IMR-90 (cell line): Measurements from ENCODE around the gene OR6V1. TPM values are rescaled to one million over a fixed set of nuclear protein-coding genes. Genes with fewer than 3 reads are reported as not detected.

Experiments used
- ATAC-seq: fragments of 200-7000 bp; cut with Tn5 transposase; 2 replicates; pipeline ENCODE4 v1.9.1; 2020; ENCODE audit warnings: low read depth, mild to moderate bottlenecking, moderate library complexity
- BruUV-seq: library from RNA; stranded (reverse); fragments of 400-500 nt; replicated peaks from 2 replicates; lab custom pipeline; 2021; lab: Mats Ljungman, UMichigan
- CTCF ChIA-PET: fragments of 300-600 bp; formaldehyde crosslinking; extraction: SDS; loops from one replicate; lab custom pipeline; 2021; ENCODE audit warnings: antibody characterized with exemption; lab: Yijun Ruan, JAX
- POLR2A ChIA-PET: fragments of 300-600 bp; sonication (Branson Sonifier 250); formaldehyde crosslinking; loops from one replicate; lab custom pipeline; 2022; ENCODE audit warnings: antibody characterized with exemption; ENCODE audit not compliant: unreplicated experiment; lab: Charles Lee
- DNase-seq: peaks from one replicate; pipeline ENCODE4 v3.0.0; 2013
- H2AFZ ChIP-seq: replicated peaks from 2 replicates; pipeline ENCODE3; 2013; ENCODE audit warnings: low read length, mild to moderate bottlenecking; ENCODE audit not compliant: poor library complexity
- H2AK5ac ChIP-seq: 2 replicates; pipeline ENCODE4 v1.6.1; 2013; ENCODE audit warnings: low read depth, low read length, inconsistent platforms
- H2AK9ac ChIP-seq: replicated peaks from 2 replicates; pipeline ENCODE3; 2013; ENCODE audit warnings: mild to moderate bottlenecking, low read depth, low read length, moderate library complexity; ENCODE audit not compliant: poor library complexity
- H2BK120ac ChIP-seq: 2 replicates; pipeline ENCODE4 v1.6.1; 2013; ENCODE audit warnings: low read depth, low read length, inconsistent platforms
- H2BK15ac ChIP-seq: 3 replicates; pipeline ENCODE4 v1.6.1; 2013; ENCODE audit warnings: low read depth, low read length, inconsistent platforms
- H2BK20ac ChIP-seq: 2 replicates; pipeline ENCODE4 v1.6.1; 2013; ENCODE audit warnings: low read depth, mild to moderate bottlenecking, inconsistent platforms, low read length, moderate library complexity
- H2BK5ac ChIP-seq: 2 replicates; pipeline ENCODE4 v1.6.1; 2013; ENCODE audit warnings: mild to moderate bottlenecking, low read depth, low read length, inconsistent platforms; ENCODE audit not compliant: poor library complexity, severe bottlenecking
- H3K14ac ChIP-seq: replicated peaks from 2 replicates; pipeline ENCODE4 v1.6.1; 2013; ENCODE audit warnings: low read depth, low read length, inconsistent platforms
- H3K18ac ChIP-seq: 2 replicates; pipeline ENCODE4 v1.6.1; 2013; ENCODE audit warnings: low read depth, low read length, control low read depth
- H3K23ac ChIP-seq: 2 replicates; pipeline ENCODE4 v1.6.1; 2013; ENCODE audit warnings: low read depth, low read length, inconsistent platforms
- H3K27ac ChIP-seq: 2 replicates; pipeline ENCODE4 v1.5.1; 2013; ENCODE audit warnings: mild to moderate bottlenecking, control low read depth, low read length; ENCODE audit not compliant: insufficient read depth
- H3K27me3 ChIP-seq: 2 replicates; pipeline ENCODE4 v1.6.1; 2013; ENCODE audit warnings: low read length; ENCODE audit not compliant: control insufficient read depth, insufficient read depth
- H3K36me3 ChIP-seq: 2 replicates; pipeline ENCODE4 v1.6.1; 2013; ENCODE audit warnings: low read length, mixed read lengths; ENCODE audit not compliant: control insufficient read depth, insufficient read depth
- H3K4ac ChIP-seq: 2 replicates; pipeline ENCODE4 v1.6.1; 2013; ENCODE audit warnings: low read depth, low read length, inconsistent platforms
- H3K4me1 ChIP-seq: 2 replicates; pipeline ENCODE4 v1.6.1; 2013; ENCODE audit warnings: low read length, mixed read lengths; ENCODE audit not compliant: control insufficient read depth, insufficient read depth
- H3K4me2 ChIP-seq: 2 replicates; pipeline ENCODE4 v1.6.1; 2013; ENCODE audit warnings: low read depth, mild to moderate bottlenecking, control low read depth, low read length, moderate library complexity
- H3K4me3 ChIP-seq: 2 replicates; pipeline ENCODE4 v1.5.1; 2013; ENCODE audit warnings: low read depth, mild to moderate bottlenecking, control low read depth, low read length, moderate library complexity; ENCODE audit not compliant: insufficient read depth
- H3K56ac ChIP-seq: 2 replicates; pipeline ENCODE4 v1.6.1; 2013; ENCODE audit warnings: low read length, inconsistent platforms; ENCODE audit not compliant: insufficient read depth; ENCODE audit errors: extremely low read depth
- H3K79me1 ChIP-seq, 2 experiments: 2 replicates each; pipeline ENCODE4 v1.6.1; 2013; ENCODE audit warnings: low read length in 2 of 2, inconsistent platforms in 1 of 2, low read depth in 1 of 2
- H3K9ac ChIP-seq: 2 replicates; pipeline ENCODE4 v1.6.1; 2013; ENCODE audit warnings: low read depth, low read length, control low read depth
- H3K9me1 ChIP-seq: 2 replicates; pipeline ENCODE4 v1.6.1; 2013; ENCODE audit warnings: low read length, inconsistent platforms; ENCODE audit not compliant: insufficient read depth
- H3K9me3 ChIP-seq: 2 replicates; pipeline ENCODE4 v1.6.1; 2013; ENCODE audit warnings: low read length; ENCODE audit not compliant: control insufficient read depth, insufficient read depth
- H4K20me1 ChIP-seq: 2 replicates; pipeline ENCODE4 v1.6.1; 2013; ENCODE audit warnings: low read length, inconsistent platforms; ENCODE audit not compliant: insufficient read depth
- H4K5ac ChIP-seq: 2 replicates; pipeline ENCODE4 v1.6.1; 2013; ENCODE audit warnings: mild to moderate bottlenecking, low read depth, low read length, control low read depth
- H4K8ac ChIP-seq, 2 experiments: 2 replicates each; pipeline ENCODE4 v1.6.1; 2013; ENCODE audit warnings: low read depth in 2 of 2, low read length in 2 of 2, control low read depth in 1 of 2, inconsistent platforms in 1 of 2
- H4K91ac ChIP-seq: 2 replicates; pipeline ENCODE4 v1.6.1; 2013; ENCODE audit warnings: low read depth, low read length, inconsistent platforms; ENCODE audit not compliant: insufficient read depth
- CEBPB ChIP-seq: IDR thresholded peaks from 2 replicates; pipeline ENCODE4 v1.6.1; 2012; ENCODE audit warnings: low read depth, low read length, improper control_type of control experiment
- CHD1 ChIP-seq: IDR thresholded peaks from 2 replicates; pipeline ENCODE4 v1.6.1; 2012; ENCODE audit warnings: low read depth, low read length, improper control_type of control experiment
- MAFK ChIP-seq: IDR thresholded peaks from 2 replicates; pipeline ENCODE4 v1.6.1; 2012; ENCODE audit warnings: low read depth, low read length, improper control_type of control experiment
- RFX5 ChIP-seq: IDR thresholded peaks from 2 replicates; pipeline ENCODE4 v1.8.0; 2012; ENCODE audit warnings: low read depth, mild to moderate bottlenecking, low read length, moderate library complexity
- SMC3 ChIP-seq: fragments of 150-350 bp; IDR thresholded peaks from 2 replicates; pipeline ENCODE4 v1.6.1; 2016; ENCODE audit warnings: low read depth, mild to moderate bottlenecking, antibody characterized with exemption, low read length, moderate library complexity
- WGBS, 2 experiments: methylation state at CpG; one replicate each; pipeline versions ENCODE4 v1.1.5 to v1.1.7; 2013; ENCODE audit warnings: missing lambda C conversion rate in 2 of 2; ENCODE audit not compliant: insufficient read length in 1 of 2; ENCODE audit errors: extremely low coverage in 2 of 2; 5-methylcytosine and 5-hydroxymethylcytosine counted together
- dilution Hi-C: fragments of 300-500 bp; cut with HindIII; formaldehyde crosslinking; loops from one replicate; pipeline ENCODE4 v1.14.3; 2018; ENCODE audit warnings: low sequenced_read_pairs; ENCODE audit not compliant: unreplicated experiment
- in situ Hi-C: fragments of 300-500 bp; cut with MboI; formaldehyde crosslinking; loops from 3 replicates; pipeline ENCODE4 v1.14.3; 2019; ENCODE audit warnings: low sequenced_read_pairs, inconsistent platforms, mixed read lengths
- intact Hi-C: fragments of 100-400 bp; cut with micrococcal nuclease; formaldehyde crosslinking; loops from 2 replicates; pipeline ENCODE4 v1.10.0; 2022
- polyA plus RNA-seq, 3 experiments: library from polyadenylated mRNA; depleted of rRNA; stranded (reverse); fragments of >200 nt; gene quantifications; 2 replicates each; pipeline ENCODE4 v1.2.3, GENCODE V29; 2012; ENCODE audit warnings: low replicate concordance in 1 of 3
- total RNA-seq: library from RNA; depleted of rRNA; stranded (reverse); fragments of >200 nt; gene quantifications from 2 replicates; pipeline ENCODE4 v1.2.3, GENCODE V29; 2012
- TF ChIP-seq, protein P1 (sequence below): fragments of 150-350 bp; IDR thresholded peaks from 2 replicates; pipeline ENCODE4 v1.6.1; 2016; ENCODE audit warnings: low read depth, mild to moderate bottlenecking, low read length, moderate library complexity, borderline replicate concordance

OR6V1 gene
- total and polyA plus RNA-seq, 2 of the 4 experiments (the other 2 are of a cell fraction): not detected

DNA sequence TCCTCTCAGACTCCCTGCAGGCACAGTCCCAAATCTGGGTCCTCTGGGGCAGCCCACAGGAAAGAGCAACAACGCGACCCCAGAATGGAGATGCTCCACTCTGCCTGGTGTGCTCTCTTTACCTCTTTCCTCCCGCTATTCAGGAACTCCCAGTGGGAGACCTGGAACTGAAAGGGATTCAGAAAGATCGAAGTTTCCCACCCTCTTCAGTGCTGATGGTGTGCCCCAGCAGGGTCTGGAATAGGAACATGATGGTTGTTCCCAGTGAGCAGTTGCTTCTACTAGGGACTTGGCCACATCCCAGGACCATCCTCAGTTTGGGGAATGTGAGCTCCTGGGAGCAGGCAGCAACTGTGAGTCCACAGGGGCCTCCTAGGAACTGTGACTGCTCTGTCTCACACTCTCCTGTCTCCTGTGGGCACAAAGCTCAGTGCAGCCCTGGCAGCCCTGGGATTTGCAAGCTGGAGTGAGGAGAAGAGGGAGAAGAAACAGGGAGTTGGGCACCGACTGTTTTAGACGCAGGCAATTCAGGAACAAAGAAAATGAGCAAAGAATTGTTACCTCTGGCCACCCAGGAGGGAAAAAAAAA is 17.9 kb downstream of the OR6V1 start:
- H3K14ac ChIP-seq: no peak overlapping the region
- H3K4ac ChIP-seq: no peak overlapping the region
- no peak overlapping the region for H4K8ac ChIP-seq
- no peak overlapping the region for H4K5ac ChIP-seq
- no peak overlapping the region for H3K56ac ChIP-seq
- H3K9me3 ChIP-seq: peaks cover 11% of the 10 kb centered on the region
- no peaks in the 10 kb centered on the region for H3K4me1 ChIP-seq
- no peak overlapping the region for H2AK5ac ChIP-seq
- no peak overlapping the region for H2BK5ac ChIP-seq
- no peaks in the 10 kb centered on the region for H3K27me3 ChIP-seq
- no peak overlapping the region for H3K18ac ChIP-seq
- no TSS peak for BruUV-seq
- H3K9ac ChIP-seq: no peak overlapping the region
- intact Hi-C loops (no loop called here), in situ Hi-C loops (no loop called here), dilution Hi-C loops (no loop called here)
- no peak overlapping the region for H2BK120ac ChIP-seq
- H2BK15ac ChIP-seq: no peak overlapping the region
- TF ChIP-seq, protein P1, sequence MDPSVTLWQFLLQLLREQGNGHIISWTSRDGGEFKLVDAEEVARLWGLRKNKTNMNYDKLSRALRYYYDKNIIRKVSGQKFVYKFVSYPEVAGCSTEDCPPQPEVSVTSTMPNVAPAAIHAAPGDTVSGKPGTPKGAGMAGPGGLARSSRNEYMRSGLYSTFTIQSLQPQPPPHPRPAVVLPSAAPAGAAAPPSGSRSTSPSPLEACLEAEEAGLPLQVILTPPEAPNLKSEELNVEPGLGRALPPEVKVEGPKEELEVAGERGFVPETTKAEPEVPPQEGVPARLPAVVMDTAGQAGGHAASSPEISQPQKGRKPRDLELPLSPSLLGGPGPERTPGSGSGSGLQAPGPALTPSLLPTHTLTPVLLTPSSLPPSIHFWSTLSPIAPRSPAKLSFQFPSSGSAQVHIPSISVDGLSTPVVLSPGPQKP: no peak
- TF ChIP-seq CHD1: no peak
- TF ChIP-seq RFX5: no peak
- TF ChIP-seq CEBPB: no peak
- no peak for TF ChIP-seq MAFK
- TF ChIP-seq SMC3: no peak
- CTCF ChIA-PET: no interaction called here
- no peak overlapping the region for H3K27ac ChIP-seq
- no peaks in the 10 kb centered on the region for H3K9me1 ChIP-seq
- H2AFZ ChIP-seq: no peak overlapping the region
- WGBS, 2 experiments: no CpG with 5 or more reads among the region's 6 CpGs
- H2AK9ac ChIP-seq: no peak overlapping the region
- no peaks in the 10 kb centered on the region for H3K79me1 ChIP-seq
- POLR2A ChIA-PET: no interaction called here
- no peak overlapping the region for H2BK20ac ChIP-seq
- H4K91ac ChIP-seq: no peak overlapping the region
- no peak overlapping the region for H3K4me3 ChIP-seq
- ATAC-seq: no peak
- no peak overlapping the region for H3K23ac ChIP-seq
- H3K36me3 ChIP-seq: no peaks in the 10 kb centered on the region
- no peaks in the 10 kb centered on the region for H4K20me1 ChIP-seq
- H3K4me2 ChIP-seq: no peak overlapping the region
- no peak for DNase-seq
